ENCODE results near the gene ASB18. TPM values are rescaled to one million over a fixed set of nuclear protein-coding genes. Genes with fewer than 3 reads are reported as not detected.
"Not testable (repeated sequence)": the region's sequence is repeated elsewhere in the genome, so short reads cannot be mapped to it uniquely, and the experiment has no call there.

The ASB18 gene
- total RNA-seq, 4 donors from 2014 or later, result not detected

DNA sequence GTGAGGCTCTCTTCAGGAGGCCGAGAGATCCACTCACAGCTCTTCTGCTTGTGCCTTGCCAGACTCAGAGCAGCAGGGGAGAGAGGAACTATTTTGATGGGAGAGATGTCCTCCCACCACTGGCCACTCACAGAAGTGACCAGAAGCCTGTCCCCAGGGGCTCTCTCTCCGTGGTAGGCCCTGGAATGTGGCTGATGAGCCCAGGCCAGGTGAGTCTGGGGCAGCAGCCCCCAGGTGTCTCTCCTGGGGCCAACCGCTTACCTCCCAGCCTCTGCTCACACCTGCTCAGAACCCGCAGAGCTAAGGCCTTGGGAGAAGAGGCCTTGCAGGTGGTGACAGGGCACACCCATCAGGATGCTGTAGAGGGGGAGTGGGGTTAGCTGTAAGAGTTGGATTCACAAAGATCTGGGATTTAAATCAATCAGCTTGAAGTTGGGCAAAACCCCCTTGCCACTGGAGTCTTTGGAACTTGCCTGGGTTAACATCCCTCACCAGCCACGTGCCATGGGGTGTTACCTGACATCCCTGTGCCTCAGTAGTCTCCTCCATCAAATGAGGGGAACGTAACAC lies 29.1 kb upstream of the ASB18 start:
- ATAC-seq (ENCODE audit: low FRiP score) (no peak), DNase-seq (ENCODE audit: low spot score) (no peak)
- no peak for TF ChIP-seq CTCF (IDR thresholded peaks at IDR 0.05)

DNA sequence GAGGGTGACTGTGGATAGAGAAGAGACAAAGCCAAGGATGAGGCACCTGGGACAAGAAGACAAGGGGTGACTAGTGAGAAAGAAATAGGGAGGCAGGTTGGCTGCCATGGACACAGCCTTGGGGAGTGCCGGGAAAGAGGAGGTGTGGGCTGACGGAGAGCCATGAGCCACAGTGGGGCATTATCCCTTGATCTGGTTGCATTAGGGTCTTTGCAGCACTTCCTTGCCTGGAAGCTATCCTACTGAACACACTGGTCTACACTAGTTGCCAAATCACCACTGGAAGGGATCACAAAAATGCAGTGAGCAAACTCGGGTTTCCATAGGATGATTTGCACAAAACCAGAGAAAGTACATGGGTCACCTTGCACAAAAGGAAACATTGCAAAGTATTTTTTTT lies 27.7 kb upstream of the ASB18 start:
- DNase-seq (ENCODE audit: low spot score) (no peak), ATAC-seq (ENCODE audit: low FRiP score) (no peak)
- TF ChIP-seq CTCF (IDR thresholded peaks at IDR 0.05), result no peak

DNA sequence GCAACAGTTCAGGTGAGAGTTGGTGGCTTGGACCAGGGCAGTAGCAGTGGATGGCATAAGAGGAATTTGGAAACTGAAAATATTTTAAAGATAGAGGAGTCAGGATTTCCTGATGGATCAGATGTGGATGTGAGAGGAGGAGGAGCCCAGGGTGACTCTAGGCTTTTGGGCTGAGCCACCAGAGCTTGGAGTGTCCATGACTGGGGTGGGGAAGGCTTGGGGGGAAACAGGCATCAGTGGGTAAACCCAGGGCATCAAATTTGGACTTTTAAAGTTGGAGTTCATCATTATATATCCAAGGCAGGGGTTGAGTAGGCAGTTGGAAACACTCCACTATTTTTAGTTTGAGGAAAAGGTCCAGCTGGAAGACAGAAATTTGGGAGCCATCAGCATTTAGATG lies 27.3 kb upstream of the ASB18 start:
- DNase-seq (ENCODE audit: low spot score) (no peak), ATAC-seq (ENCODE audit: low FRiP score) (no peak)
- no peak for TF ChIP-seq CTCF (IDR thresholded peaks at IDR 0.05)

DNA sequence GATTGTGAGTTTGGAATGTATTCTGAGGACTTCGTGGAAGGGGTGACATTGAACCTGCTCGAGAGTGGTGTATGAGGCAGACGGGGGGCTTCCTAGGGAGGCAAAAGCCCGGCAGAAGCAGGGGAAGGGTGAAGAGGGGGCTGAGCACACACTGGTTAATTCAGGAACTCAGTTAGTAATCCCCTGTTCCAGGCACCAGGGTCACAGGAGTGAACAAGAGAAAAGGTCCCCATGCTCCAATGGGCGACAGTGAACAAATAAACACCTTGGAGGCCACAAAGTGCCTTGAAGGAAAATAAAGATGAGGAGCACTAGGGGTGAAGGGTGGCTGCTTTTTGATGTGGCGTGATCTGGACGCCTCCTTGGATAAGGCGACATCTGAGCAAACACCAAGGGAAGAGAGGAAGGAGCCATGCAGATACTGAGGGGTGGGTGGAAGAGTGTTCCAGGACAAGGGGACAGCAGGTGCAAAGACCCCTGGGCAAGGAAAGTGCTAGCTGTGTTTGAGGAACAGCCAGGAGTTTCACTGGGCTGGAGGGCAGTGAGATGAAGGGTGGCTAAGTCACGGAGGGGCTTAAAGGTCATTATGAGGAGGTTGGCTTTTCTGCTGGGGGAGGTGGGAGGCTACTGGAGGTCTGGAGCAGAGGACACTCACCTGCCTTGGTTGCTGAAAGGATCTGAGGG lies 26.7 kb upstream of the ASB18 start:
- no peak for DNase-seq (ENCODE audit: low spot score)
- no peak for ATAC-seq (ENCODE audit: low FRiP score)
- no peak for TF ChIP-seq CTCF (IDR thresholded peaks at IDR 0.05)

- ATAC-seq (ENCODE audit: low FRiP score) (no peak), DNase-seq (ENCODE audit: low spot score) (no peak)
- no peak for TF ChIP-seq CTCF (IDR thresholded peaks at IDR 0.05)
Observed at GRCh38 chr2:236289766-236290462, 25.7 kb upstream of the ASB18 start.

DNA sequence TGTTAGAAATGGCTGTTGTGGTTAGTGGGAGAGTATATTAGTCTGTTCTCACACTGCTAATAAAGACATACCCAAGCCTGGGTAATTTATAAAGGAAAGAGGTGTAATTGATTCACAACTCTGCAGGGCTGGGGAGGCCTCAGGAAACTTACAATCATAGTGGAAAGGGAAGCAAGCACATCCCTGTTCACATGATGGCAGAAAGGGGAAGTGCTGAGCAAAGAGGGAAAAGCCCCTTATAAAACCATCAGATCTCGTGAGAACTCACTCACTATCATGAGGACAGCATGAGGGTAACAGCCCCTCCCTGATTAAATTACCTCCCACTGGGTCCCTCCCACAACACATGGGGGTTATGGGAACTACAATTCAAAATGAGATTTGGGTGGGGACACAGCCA lies 24.2 kb upstream of the ASB18 start:
- ATAC-seq (ENCODE audit: low FRiP score); DNase-seq (ENCODE audit: low spot score): not testable (repeated sequence)

DNA sequence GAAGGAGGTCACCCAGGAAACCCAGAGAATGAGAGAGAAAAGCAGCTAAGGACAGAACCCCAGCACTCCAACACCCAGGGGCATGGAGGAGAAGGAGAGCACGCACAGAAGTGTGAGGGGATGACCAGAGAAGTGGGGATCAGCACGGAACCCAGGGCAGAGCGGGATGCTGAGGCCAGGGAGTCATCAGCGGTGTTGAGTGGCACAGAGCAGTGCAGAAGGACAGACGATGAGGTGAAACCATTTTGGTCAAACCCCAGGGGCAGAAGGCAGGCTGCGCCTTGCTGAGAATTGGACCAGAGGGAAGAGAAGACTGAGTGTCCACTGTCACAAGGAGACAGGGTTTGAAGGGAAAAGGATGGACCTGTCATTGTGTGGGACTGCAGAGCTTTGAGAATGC lies 23.4 kb upstream of the ASB18 start:
- no peak for ATAC-seq (ENCODE audit: low FRiP score)
- no peak for TF ChIP-seq CTCF (IDR thresholded peaks at IDR 0.05)
- no peak for DNase-seq (ENCODE audit: low spot score)

All from omental fat pad (tissue), 4 donors.